Measurements from ENCODE around the gene GRIN2D.
A peak's percentile ranks its signal among the peaks of the same experiment; 100 is the strongest.

The GRIN2D gene

GRCh38 chr19:48393559-48394330, at the start of gene GRIN2D:
Gene GRIN2D (plus strand): TSS chr19:48393668. CDS start chr19:48398393, 4,725 bp downstream.
- no peak for DNase-seq

- peak; percentile 29 for DNase-seq
Measured at GRCh38 chr19:48344892-48345291, 48.6 kb upstream of the GRIN2D start.

GRCh38 chr19:48346191-48346590, 47.3 kb upstream of the GRIN2D start:
- no peak for DNase-seq

GRCh38 chr19:48348045-48348444, 45.4 kb upstream of the GRIN2D start:
- DNase-seq = no peak

- DNase-seq = no peak
Measured at GRCh38 chr19:48348737-48349136, 44.7 kb upstream of the GRIN2D start.

GRCh38 chr19:48350856-48351255, 42.6 kb upstream of the GRIN2D start:
- peak; percentile 80 for DNase-seq

- peak; percentile 80 for DNase-seq
Measured at GRCh38 chr19:48351341-48351752, 42.1 kb upstream of the GRIN2D start.

- no peak for DNase-seq
Measured at GRCh38 chr19:48353677-48354076, 39.8 kb upstream of the GRIN2D start.

GRCh38 chr19:48354332-48354992, 39.0 kb upstream of the GRIN2D start:
- no peak for DNase-seq

GRCh38 chr19:48355365-48355954, 38.0 kb upstream of the GRIN2D start:
- no peak for DNase-seq

GRCh38 chr19:48359123-48359522, 34.3 kb upstream of the GRIN2D start:
- no peak for DNase-seq

GRCh38 chr19:48361912-48362311, 31.6 kb upstream of the GRIN2D start:
- DNase-seq = no peak

GRCh38 chr19:48362716-48363499, 30.6 kb upstream of the GRIN2D start:
- DNase-seq = peak; percentile 93

- DNase-seq = no peak
Measured at GRCh38 chr19:48363500-48363809, 30.0 kb upstream of the GRIN2D start.

- peak; percentile 98 for DNase-seq
Measured at GRCh38 chr19:48363810-48364597, 29.5 kb upstream of the GRIN2D start, which contains the start of the genes SYNGR4 and TMEM143. Gene SYNGR4 (plus strand): TSS chr19:48364367. CDS start chr19:48365843, 1,476 bp downstream. Gene TMEM143 (minus strand): TSS chr19:48363940. CDS start chr19:48363920, 20 bp downstream.

- no peak for DNase-seq
Measured at GRCh38 chr19:48364598-48365348, 28.7 kb upstream of the GRIN2D start.

GRCh38 chr19:48365602-48366001, 27.9 kb upstream of the GRIN2D start:
- DNase-seq = no peak

- DNase-seq = peak; percentile 33
Measured at GRCh38 chr19:48367855-48368254, 25.6 kb upstream of the GRIN2D start.

- DNase-seq = peak; percentile 95
Measured at GRCh38 chr19:48368936-48369335, 24.5 kb upstream of the GRIN2D start.

- DNase-seq = peak; percentile 70
Measured at GRCh38 chr19:48370955-48371354, 22.5 kb upstream of the GRIN2D start.

- no peak for DNase-seq
Measured at GRCh38 chr19:48371367-48371766, 22.1 kb upstream of the GRIN2D start.

Measured in DMS 273 treated with DMSO at 0.1 percent for 48 hours (cell line).